COLO829 (cell line): ENCODE measurements around the gene AHCYL2.
"Not testable (repeated sequence)": the region's sequence is repeated elsewhere in the genome, so short reads cannot be mapped to it uniquely, and the experiment has no call there.

Source experiments
- DNase-seq: peaks from one replicate; pipeline ENCODE4 v3.0.0; 2012; ENCODE audit warnings: low spot score

AHCYL2 gene

DNA sequence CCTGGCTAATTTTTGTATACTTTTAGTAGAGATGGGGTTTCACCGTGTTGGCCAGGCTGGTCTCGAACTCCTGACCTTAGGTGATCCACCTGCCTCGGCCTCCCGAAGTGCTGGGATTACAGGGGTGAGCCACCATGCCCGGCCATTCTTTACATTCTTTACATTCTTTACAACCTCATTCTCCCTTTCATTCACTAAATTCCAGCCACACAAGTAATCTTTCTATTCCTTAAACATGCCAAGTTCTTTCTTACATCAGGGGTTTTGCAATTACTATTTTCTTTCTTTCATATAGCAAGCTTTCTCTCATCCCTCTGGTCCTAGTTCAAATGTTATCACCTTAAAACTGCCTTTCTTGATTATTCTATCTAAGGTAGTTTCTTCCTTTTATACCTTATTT, 128.3 kb downstream of the AHCYL2 start:
- not testable (repeated sequence) for DNase-seq

DNA sequence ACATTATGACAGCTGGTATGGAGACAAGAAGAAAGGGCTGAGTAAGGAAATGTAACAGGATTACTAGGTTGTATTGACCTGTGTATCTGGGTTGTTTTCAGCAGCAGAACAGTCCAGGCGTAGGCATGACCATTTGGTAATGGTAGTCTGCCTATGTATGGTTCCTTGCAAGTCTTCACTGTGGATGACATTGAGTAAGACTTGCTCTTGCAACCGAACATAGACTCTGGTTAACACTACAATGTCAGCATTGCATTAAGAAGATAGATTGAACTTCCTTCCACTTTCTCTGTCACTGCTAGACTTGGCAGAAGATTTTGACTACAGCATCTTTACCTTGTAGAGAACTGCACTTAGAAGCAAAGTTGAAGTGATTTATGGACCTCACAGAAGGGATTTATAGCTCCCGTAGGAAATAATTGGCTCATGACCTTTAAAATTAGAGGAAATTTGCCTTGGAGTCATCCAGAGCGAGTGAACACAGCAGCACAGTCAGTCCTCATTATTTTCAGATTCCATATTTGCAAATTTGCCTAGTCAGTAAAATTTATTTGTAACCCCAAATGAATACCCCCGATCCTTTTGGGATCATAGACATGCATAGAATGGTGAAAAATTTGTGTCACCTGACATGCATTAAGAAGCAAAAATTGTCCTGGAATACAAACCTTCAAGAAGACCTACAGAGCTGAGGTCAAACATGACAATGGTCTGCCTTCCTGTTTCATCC, 129.8 kb downstream of the AHCYL2 start:
- DNase-seq: no peak

DNA sequence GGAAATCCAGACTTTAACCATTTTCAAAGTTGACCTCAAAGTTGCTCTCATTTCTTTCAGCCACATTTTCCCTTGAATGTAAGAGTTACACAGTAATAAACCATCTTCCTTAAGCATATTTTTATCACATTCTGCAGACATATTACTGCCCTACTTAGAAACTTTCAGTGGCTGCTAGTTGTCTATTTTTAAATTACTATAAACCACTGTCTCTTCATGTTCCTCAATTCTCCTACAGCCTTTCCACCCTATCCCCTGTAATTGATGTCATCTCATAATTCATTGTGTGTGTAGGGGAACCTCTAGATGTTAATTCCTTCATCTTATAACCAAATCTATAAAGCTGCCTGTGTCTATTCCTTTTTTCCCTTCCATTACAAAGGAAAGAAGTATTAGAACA, 131.3 kb downstream of the AHCYL2 start:
- DNase-seq: no peak

DNA sequence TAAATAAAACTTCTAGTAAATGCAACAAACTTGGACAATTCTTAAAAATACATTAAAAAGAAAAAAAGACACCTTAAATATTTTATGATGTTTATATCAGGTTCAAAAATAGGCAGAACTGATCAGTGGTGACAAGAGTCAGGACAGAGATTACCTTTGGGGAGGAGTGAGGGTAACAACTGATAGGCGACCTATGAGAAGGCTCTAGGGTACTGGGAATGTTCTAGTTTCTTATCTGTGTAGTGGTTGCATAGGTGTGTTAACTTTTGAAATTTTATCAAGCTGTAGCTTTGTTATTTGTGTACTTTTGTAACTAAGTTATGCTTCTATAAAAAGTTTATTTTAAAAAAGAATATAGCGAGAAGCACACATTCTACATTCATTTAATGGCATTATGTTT, 134.3 kb downstream of the AHCYL2 start:
- DNase-seq: no peak

DNA sequence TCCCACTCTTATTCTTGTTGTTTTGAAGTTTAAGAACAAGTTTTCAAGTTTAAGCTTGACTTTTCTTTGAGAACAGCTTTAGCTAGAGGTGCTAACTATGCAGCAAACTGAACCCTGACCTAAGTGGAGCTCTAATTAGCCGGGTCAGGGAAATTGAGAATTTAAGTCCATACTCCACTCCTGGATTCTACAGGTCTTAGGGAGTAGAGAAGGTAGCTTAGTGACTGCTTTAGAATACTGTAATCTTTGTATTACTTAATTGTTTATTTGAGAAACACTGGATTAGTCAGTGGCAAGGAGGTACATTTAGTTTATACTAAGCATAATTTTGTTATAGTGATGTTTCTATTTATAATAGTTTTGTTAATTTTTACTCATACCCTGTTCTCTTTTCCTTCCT, 134.8 kb downstream of the AHCYL2 start:
- DNase-seq: no peak

DNA sequence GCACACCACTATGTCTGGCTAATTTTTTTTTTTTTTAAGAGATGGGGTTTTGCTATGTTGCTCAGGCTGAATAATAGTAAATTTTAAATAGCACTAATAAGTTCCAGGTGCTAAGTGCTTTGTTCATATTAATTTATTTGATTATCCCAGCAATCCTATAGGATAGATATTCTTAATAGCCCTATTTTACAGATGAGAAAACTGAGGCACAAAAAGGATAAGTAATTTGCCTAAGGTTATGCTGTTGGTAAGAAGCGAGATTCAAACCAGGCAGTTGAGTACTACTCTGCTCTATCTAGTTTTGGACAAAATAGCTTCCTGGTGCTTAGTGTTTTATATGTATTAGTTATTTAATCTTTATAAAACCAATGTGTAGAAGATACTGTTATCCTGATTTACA, 136.9 kb downstream of the AHCYL2 start:
- DNase-seq: no peak

DNA sequence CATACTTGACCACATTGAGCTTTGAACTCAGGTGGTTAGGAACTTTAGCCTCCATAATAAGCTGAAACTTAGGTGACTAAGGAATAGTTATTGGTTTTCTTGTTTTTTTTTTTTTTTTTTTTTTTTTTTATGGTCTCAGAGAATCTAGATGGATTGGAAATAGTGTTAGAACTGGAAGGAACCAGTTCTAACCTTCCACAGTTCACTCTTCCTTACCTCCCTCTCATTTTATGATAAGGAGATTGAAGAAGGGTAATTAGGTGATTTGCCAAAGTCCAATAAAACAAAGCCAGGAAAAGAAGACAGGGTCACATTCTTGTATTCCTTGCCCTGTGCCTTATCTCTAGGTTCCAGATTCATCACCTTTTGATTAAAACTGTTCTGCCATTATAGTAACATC, 137.7 kb downstream of the AHCYL2 start:
- no peak for DNase-seq

DNA sequence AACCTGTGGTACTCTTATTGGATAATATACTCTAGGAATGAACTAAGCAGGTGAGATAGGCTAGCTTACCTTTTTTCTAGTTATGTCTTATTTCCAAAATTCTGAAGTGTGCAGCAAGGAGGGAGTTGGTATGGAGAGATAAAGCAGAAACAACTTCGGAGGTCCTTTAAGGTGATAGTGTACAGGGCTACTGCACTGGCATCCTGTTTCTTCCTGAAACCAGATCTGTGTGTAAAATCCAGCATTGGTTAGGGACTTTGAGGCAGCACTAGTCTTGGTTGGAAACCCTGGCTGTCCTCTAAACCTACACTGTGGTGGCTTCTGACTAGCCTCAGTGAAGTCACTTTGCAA, 142.5 kb downstream of the AHCYL2 start:
- DNase-seq: no peak

DNA sequence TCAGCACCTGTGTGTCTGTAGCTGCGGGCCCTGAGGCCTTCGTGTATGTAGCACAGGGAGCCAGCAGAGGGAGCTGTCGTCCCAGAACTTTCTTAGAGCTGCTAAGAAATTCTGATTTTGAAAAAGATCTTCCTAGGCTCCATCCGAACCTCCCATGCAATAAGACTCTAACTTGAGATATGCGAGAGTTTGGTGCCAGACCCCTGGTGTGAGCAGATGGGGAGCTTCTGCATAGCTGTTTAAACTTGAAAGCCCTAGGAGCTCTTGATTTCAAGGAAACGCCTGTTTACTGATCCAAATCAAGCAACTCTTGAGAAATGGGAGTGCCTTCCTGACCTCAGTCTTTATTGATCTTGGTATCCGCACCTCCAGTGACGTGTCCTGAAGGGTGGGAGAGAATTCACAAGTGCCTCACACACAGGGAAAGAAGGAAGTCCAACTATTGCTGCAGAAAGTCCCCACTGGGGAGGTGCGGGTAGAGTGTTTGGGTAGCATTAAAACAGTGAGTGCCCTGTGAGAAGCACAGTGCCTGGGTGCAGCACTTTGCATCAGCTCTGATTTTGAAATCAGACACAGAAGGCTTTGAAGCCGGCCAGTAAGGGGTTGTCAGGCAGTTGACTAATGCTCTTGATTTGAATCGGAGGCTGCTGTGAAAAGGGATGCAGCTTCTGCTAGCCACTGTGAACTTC, 143.0 kb downstream of the AHCYL2 start:
- DNase-seq: peak; percentile 86

DNA sequence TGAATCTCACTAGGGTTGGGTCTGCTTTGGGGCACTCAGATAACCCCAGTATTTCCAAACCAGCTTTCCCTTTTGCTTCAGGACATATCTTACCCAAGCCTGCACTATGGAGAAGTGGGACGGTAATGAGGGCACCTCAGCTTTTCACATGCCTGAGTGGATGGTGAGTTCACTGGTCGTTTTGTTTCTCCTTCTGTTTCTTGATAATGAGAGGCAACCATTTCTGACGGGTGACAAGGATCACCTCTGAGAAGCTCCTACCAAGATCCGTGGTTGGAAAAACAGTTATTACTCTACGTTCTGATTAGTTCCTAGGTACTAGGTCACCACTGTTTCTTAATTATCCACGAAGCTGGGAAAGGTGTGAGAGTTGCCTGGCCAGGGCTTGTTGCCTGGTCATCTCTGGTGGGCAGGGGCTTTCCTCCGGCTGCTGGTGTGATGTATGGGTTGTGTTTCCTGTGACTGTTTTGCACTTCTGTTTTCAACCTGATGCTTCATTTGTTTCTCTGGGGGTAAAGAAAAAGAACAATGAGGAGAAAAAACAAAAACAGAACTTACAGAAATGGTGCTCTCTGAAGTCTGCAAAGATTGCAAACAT, 143.7 kb downstream of the AHCYL2 start:
- DNase-seq: no peak

DNA sequence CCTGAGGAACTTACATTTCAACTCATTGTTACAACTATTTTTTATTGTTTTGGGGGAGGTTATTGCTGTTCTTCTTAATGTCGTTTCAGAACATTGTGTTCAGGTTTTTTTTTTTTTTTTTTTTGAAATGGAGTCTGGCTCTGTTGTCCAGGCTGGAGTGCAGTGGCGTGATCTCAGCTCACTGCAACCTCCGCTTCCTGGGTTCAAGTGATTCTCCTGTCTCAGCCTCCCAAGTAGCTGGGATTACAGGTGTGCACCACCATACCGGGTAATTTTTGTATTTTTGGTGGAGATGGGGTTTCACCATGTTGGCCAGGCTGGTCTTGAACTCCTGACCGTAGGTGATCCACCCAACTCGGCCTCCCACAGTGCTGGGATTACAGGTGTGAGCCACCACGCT, 144.6 kb downstream of the AHCYL2 start:
- not testable (repeated sequence) for DNase-seq

DNA sequence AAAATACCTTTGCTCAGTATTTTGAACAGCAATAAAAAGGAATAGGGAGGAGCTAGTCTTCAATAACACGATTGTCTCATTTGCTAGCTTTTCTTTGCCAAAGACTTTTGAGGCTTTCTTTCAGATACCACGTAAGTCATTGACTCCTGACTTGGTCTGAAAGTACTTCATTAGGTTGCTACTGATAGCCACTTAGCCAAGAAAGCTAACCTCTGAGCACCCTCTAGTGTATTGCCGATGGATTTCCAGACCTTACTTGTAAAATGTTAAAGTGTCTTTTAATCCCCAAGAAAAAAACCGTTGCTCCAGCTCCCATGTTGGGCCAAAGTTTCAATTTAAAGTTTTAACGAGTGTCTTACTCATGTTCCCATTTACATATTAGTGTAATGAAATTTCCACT, 146.0 kb downstream of the AHCYL2 start:
- peak; percentile 72 for DNase-seq

DNA sequence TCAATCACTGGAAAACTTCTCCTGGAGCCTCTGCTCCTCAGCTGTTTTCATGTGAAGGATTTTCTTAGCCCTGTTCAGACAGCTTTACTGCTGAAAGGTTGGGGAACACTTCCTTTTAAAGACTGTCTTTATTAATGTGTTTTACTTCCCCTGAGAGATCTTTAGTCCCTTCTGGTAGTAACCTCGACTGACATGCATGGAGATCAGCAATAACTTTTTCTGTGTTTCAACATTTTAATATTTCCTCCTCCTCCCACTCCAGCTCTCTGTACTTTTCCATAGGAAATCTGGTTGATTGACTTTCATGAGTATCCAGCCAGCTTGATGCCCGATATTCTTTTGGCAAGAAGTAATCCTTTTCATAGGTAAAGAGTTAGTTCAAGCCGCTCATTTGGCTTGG, 146.7 kb downstream of the AHCYL2 start:
- DNase-seq: no peak

DNA sequence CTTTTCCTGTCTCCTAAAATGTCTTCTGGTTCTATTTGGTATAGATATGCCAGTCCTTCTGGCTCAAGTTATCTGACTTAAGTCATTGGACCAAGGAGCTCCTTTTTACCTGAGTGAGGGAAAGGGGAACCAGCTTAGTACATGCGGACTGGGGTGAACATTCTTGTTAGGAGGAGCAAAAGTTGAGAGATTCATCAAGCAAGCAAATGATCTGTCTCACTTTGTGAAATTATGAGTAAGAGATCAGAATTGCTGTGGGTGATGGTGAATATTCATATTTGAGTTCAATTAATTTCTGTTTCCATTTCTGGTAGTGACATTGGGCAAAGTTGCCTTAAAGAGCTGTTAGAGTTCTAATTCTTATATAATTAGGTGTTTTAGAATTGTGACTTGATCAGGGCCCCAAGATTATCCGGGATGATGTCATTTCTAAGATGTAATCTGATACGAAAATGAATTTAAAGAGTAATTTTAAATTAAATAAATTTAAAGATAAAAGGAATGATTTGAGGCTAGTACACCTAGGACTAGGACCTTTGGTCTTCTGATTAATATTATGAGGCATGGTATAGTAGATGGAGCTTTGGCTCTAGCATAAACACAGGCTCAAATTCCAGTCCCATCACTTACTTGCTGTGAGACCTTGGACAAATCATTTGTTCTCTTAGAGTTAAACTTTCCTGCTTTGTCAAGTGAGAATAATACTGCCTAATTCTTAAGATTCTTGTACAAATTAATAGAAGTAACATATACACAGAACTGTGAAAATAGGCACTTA, 149.0 kb downstream of the AHCYL2 start:
- DNase-seq: no peak

DNA sequence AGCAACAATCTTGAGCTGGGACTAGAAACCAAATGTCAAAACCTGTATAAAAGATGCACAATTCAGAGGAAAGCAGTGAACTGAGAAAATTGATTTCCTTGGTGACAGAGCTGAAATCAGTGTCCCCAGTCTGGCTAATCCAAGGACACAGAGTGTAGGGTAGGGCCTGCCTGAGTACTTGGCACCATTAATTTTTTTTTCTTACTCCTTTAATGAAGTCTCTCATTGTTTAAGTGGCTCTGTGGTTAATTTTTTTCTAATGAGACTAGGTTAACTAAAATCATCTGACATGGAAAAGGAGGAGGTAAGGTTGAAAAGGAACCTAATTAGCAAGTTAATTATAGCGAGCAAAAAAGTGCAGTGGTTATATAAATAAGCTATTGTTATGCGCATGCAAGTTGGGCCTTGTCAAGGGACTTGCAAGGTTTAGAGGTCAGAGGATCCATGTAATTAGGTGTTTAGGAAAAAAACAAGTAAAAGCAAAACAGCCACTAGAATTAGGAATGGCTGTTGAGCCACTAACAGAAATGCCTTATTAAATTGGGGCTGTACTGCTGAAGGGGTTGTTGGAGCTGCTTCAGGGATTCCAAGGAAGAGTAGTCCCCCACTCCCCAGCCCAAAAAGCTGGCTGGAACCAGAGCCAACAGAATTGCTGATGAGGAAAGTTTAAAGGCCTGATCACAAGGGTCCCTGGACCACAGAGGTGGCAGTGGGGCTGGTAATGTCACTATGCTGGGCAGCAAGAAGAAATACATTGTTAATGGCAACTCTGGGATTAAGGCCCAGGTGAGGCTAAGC, 150.5 kb downstream of the AHCYL2 start:
- DNase-seq: no peak

DNA sequence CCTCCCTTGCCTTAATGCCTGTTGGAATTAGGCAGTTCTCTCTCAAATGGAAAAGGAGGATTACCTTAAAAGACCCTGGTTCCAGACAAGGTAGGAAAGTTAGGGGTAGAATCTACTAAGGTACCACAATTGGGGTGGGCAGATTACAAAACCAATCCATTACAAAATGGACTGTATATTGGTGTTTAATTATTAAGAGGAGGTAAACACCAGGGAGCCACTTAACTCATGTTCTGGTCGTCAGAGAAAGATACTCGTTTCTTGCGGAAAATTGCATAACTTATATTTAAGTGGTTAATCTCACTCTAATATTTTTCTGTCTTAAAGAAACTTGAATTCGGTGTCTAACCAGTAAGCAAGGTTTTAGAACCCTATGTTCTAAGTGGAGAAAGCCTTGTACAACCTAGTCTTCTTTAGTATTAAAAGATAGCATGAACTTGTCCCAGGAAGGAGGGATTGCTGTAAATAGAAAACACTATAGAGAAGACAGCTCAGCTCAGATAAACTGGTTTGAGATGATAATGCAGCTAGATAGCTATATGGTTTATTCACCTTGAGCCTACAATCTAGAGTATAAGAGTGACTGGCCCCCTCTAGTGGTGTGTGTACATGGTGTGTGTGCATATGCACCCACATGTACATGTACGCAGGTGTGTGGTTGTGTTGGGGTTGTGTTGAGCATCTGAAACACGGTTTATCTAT, 151.4 kb downstream of the AHCYL2 start:
- DNase-seq: peak; percentile 66

DNA sequence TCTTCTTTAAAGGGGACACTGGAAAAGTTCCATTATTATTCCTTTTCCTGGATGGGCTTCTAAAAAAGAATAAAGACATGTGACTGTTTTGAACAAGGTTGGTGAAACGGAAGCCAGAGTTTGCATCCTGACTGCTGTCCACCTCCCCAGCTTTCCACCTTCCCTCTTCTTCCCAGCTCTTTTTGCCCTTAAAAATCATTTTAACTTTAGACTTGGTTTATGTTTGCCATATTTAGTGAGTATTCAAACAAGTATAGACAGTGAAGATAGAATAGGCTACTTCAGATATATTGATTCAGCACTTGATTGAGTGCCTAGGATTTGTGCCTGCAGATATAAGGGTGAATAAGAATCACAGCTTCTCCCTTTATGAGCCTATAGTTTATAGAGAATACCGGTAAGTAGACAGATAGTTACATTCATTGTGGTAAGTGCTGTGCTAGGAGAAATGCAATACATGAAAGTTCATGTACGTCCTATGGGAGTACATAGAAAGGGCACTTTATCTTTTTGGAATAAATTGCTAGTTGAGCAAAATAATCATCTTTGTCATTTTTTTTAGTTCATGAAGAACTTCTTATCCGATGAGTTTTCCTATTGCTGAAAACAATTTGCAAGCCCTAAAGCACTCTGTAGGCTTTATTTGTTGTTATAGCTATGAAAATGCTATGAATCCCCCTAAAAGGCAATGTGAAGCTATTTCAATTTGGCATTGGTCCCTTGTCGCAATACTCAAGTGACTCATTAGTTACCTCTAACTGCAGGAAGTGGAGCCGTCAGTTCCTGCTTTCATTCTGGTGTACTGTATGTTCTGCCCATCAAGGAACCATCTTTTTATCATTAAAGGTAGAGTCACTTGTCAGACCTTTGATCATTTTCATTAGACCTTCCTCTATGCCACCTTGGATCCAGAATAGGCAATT, 152.2 kb downstream of the AHCYL2 start:
- DNase-seq: peak; percentile 81

DNA sequence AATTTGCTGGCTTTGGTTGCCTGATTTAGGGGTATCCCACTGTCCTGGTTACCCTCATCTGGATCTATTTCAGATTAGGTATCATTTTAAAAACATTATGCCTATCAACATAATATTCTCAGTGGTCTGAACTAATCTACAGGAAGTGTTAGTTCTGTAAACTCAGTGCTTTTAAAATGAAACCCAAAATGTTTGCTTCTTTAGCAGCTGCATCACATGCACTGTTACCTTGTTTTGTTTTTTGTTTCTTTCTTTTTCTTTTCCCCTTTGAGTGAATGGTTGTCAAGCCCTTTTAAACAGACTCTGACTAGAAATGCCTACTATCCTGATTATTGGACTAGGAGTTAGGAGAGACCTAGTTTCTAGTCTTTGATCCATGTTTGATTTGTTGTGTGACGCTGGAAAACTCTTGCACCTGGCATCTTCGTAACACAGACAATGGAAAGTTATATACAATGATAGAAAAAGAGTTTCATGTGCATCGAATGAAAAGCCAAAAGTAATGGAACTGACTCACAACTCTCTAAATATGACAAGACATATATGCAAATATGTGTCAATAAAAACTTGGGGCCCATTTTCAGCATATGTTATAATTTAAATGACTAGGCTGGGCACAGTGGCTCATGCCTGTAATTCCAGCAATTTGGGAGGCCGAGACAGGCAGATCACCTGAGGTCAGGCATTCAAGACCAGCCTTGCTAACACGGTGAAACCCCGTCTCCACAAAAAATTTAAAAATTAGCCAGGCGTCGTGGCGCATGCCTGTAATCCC, 157.1 kb downstream of the AHCYL2 start:
- no peak for DNase-seq

DNA sequence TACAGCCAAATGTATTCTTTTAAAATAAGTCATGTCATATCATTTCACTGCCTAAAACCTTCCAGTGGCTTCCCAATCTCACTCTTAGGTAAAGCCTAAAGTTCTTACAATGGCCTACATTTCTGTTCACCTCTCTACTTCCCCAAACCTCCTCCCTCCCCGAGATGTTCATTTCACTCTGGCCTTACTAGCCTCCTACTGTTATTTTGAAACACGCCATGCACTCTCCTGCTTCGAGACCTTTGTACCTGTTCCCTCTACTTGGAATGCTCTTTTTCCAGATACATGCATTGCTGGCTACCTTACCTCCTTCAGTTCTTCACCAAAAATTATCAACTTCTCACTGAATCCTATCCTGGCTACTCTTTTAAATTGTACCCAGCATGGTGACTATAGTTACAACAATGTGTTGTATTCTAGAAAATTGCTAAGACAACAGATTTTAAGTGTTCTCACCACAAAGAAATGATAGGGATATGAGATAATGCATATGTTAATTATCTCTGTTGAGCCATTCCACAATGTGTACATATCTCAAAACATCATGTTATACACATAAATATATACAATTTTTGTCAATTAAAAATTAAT, 158.8 kb downstream of the AHCYL2 start:
- no peak for DNase-seq
